ENCODE results near the gene GSDME.

Gene GSDME

GRCh38 chr7:24725554-24726241, 31.6 kb downstream of the GSDME start:
- DNase-seq (ENCODE audit: low read depth, low spot score): no peak
- H3K27ac ChIP-seq: no peak overlapping the region

DNA sequence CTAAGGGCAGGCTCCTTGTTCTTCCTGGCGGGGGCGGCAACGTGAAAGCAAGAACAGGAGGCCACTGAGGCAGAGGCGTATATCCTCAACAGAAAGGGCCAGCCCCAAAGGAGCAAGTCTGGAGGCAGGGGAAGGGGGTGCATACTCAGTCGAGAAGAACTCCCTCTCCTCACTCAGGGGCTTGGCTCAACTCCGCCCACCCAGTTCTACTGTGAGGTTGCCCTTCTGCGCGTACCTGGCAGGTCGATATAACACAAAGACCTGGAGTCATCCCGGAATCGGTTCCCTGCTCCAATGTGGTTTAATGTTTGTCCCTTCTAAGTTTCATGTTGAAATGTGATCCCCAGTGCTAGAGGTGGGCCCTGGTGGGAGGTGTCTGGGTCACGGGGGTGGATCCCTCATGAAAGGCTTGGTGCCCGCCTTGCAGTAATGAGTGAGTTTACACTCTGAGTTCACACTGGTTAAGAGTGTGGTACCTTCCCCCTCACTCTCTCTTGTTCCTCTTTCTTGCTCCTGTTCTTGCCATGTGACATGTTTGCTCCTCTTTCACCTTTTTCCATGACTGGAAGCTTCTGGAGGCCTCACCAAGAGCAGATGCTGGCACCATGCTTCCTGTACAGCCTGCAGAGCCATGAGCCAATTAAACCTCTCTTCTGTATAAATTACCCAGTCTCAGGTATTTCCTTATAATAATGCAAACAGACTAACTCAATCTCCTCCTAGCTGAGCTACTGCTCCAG, 32.6 kb downstream of the GSDME start:
- DNase-seq (ENCODE audit: low read depth, low spot score): no peak
- no peak overlapping the region for H3K27ac ChIP-seq

DNA sequence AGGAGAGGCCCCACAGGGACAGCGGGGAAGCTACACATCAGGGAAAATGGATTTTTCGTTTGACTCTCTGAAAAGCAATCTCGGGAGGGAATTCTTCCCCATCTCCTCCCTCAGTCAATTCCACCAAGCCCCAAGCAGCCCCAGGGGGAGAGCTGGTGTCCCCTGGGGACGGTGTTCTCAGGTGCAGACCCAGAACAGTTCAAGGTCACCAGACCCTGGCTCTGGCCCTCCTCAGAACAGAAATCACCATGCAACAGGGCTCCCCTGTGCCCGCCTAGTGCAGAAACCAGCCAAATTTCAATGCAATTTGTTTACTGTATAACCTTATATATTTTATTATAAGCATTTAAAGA, 34.1 kb downstream of the GSDME start:
- no peak overlapping the region for H3K27ac ChIP-seq
- DNase-seq (ENCODE audit: low read depth, low spot score): no peak

DNA sequence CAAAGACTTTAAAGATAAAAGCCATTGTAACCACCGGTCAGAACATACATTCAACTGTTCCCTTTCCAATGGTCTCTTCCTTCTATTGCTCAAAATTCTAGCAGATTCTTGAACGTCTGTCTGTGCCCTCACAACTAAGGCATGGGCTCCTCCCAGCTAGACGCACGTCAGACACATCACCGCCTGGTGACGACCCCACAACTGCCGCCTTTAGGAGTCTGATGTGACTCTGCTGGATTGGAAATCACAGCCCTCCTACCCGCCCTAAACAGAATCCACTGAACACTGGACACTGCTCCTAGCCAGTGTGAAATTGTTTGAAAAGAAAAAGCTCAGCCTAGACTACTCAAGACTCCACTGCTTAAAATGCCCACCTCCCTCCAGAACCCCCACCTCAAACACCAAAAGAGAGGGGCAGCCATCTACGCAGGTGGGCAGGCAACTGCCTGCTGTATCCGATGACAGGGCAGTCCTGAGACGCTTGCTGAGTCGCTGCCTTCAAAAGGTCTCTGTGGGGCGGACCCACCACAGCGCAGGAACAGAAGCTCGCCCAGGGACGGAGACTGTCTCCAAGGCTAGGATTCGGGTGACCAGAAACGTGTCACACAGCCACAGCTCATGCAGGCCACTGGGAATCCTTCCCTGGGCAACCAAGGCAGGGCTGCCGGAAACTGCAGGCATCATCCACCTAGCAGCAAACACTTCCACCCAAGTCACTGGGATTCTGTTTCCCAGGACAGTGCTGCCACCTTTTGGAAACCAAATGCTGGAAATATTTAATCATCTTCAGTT, 34.7 kb downstream of the GSDME start:
- peak overlapping the region; percentile 13 for H3K27ac ChIP-seq
- DNase-seq (ENCODE audit: low read depth, low spot score): no peak

DNA sequence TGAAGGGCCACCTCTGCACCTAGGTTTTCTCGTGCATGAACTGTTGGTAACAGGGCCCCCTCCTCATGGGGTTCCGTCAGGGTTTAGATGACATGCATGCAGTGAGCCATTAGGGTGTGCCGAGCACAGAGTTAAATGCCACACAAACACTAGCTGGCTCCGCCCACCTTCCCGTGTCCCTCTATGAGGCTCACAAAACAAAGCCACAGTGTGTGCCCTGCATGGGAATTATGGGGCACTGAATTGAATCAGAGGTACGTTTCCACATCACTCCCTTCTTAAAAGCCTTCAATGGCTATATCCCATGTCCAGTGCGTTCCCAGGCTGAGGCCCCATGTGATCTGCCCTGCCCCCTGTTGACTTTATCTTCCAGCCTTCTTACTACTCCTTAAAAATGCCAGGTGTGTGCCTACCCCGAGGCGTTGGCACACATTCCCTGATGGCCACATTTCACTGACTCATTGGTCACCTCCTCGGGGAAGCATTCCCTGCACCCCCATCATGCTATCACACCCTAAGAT, 35.7 kb downstream of the GSDME start:
- peak overlapping the region; percentile 13 for H3K27ac ChIP-seq
- no peak for DNase-seq (ENCODE audit: low read depth, low spot score)

- no peak overlapping the region for H3K27ac ChIP-seq
Observed at GRCh38 chr7:24720283-24720682, 37.0 kb downstream of the GSDME start.

DNA sequence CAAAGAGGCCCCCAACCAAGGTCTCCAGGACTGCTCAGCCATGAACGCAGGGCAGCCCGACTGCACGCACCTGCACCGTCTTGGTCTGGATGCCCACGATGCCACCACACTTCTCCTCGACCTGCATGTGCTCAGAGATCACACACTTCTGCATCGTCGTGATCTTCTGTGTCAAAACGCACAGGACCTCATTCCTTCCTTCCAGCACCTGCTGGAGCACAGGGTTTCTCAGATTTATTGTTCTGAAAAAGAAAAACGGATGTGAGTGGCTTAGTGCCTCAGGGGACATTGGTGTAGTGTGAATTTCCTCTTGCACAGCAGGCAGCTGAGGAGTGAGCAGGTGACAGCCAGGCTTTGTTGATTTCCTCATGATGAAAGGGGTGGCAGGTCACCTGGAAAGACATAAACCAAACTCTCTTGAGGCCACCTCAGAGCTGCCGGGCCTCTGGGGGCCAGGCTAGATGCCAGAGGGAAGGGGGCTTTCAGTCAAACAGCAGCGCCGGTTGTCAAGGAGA, 38.2 kb downstream of the GSDME start:
- no peak for DNase-seq (ENCODE audit: low read depth, low spot score)
- no peak overlapping the region for H3K27ac ChIP-seq

More at GRCh38 chr7:24720283-24720682, 37.0 kb downstream of the GSDME start:
- no peak for DNase-seq (ENCODE audit: low read depth, low spot score)

GRCh38 chr7:24718431-24718831, 38.8 kb downstream of the GSDME start:
- no peak overlapping the region for H3K27ac ChIP-seq
- no peak for DNase-seq (ENCODE audit: low read depth, low spot score)

GRCh38 chr7:24717694-24718320, 39.5 kb downstream of the GSDME start:
- no peak for DNase-seq (ENCODE audit: low read depth, low spot score)
- H3K27ac ChIP-seq: no peak overlapping the region

DNA sequence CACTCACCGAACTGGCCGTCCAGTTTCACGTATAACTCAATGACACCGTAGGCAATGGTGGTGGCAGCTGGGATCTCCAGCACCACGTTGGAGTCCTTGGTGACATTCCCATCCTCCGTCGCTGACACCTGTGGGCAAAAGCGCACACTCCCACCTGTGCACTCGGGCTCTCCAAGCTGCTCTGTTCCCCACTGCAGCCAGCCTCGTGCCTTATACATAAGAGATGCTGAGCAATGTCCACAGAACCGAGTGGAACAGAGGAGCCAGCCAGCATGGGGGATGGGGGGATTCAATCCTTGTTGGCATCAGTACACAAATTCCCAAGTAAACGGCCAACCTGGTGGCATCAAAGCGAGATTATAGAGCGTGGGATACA, 40.0 kb downstream of the GSDME start:
- no peak overlapping the region for H3K27ac ChIP-seq
- no peak for DNase-seq (ENCODE audit: low read depth, low spot score)

DNA sequence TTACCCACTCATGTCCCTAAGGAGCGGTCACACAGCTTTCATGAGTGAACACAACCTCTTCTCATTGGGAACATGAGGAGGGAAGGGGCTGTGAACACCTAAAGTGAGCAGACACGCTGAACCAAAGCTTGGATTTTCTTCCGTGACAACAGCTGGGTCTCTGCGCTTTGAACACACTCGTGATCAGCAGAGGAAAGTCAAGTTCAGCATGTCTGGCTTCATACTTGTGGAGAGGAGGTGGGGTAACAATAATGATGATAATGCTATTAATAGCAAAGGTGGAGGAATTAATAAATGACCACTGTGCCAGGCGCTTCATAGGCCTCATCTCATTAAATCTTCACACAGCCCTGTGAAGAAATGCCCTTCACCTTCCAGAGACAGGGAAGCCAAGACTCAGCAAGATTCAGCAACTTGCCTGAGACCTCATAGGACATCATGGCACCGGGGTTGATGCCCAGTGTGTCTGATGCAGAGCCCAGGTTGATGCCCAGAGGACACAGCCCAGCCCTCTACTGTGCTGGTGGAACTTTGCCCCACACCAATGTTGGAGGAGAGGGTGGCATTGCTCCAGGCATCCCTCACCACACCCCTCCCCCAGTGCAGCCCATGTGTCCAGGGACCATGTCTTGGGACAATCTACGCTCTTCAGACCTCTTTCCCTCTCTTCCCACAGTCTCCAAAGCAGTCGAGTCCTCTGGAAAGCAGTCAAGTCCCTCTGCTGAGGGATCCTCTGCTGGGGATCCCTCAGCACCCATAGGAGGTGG, 40.6 kb downstream of the GSDME start:
- no peak overlapping the region for H3K27ac ChIP-seq
- no peak for DNase-seq (ENCODE audit: low read depth, low spot score)

- no peak for DNase-seq (ENCODE audit: low read depth, low spot score)
- H3K27ac ChIP-seq: no peak overlapping the region
Observed at GRCh38 chr7:24715661-24716479, 41.4 kb downstream of the GSDME start.

- DNase-seq (ENCODE audit: low read depth, low spot score): no peak
Observed at GRCh38 chr7:24715171-24715570, 42.1 kb downstream of the GSDME start.

GRCh38 chr7:24714676-24715010, 42.6 kb downstream of the GSDME start:
- H3K27ac ChIP-seq: no peak overlapping the region
- DNase-seq (ENCODE audit: low read depth, low spot score): no peak

More at GRCh38 chr7:24715171-24715570, 42.1 kb downstream of the GSDME start:
- no peak overlapping the region for H3K27ac ChIP-seq

DNA sequence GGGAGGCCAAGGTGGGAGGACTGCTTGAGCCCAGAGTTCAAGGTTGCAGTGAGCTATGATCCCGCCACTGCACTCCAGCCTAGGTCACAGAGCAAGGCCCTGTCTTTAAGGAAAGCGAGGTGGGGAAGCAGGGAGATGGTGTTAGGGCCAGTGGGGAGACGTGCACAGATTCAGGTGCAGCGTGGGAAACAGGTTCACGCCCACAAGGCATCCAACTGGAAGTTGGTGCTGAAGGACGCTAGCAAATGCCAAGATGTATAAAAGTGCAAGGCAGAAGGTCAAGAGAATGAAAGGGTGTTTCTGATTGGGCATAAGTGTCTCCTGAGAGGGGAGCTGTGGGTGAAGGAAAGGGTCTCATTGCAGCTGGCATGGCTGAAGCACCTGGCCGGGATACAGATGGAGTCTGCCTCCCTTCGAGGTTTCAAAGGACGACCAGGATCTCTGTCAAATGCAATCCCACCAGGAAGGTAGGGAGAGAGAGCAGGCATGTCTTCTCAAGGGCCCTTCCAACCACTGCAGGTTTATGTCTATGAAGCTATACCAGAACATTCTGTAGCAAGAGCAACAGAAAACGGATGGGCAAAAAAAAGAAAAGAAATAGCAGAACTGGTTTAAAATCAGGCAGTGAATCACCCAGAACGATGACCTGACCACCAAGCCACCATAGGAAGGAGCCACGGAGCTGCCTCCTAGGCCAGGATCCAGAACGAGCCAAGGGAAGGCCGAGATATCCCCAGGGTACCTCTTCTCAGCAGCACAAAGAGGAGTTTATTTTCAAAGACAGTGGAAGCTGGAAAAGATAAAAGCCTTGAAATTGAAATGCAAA, 43.2 kb downstream of the GSDME start:
- no peak overlapping the region for H3K27ac ChIP-seq
- no peak for DNase-seq (ENCODE audit: low read depth, low spot score)

- no peak overlapping the region for H3K27ac ChIP-seq
- no peak for DNase-seq (ENCODE audit: low read depth, low spot score)
Observed at GRCh38 chr7:24713039-24713793, 44.0 kb downstream of the GSDME start.

DNA sequence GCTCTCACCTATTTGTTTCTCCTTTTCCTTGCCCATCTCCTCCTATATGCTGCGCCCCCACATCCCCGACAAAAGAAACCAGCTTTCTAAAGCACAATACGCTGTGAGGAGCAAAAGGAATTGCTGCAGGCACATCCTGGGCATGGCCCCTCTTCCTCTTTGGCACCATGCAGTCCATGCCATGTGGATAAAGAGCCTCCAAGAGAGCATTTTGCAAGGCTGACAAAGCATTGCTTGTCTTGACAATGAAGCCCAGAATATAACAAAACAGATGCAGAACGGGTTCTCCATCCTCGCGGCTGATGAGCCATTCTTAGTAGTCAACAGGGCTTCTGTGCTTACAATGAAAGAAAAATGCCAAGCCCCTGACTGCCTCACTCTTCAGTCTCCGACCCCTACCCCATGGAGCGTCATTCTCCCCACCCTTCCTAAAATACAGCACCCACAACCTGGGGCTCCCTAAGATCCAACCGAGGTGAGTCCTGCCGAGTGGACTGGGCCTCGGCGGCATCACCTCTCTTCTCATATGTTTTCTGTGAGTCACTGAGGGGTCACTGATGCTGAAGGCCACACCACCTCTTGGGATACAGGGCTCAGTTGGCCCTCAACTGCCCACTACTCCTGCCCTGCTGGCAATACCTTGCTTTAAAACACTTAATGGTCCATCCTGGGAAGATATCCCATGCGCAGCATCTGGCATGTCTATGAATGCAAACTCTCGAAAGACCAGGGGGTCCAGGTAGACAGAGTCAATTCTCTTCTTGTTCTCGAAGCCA, 47.5 kb downstream of the GSDME start:
- no peak overlapping the region for H3K27ac ChIP-seq
- no peak for DNase-seq (ENCODE audit: low read depth, low spot score)
